Sigmoid colon (tissue), 4 donors: ENCODE data around the gene PLS3.

Source experiments
- CTCF ChIP-seq, 4 experiments: fragments of 450-650 bp in 3 of 4; fragments of 200-600 bp in 1 of 4; IDR thresholded peaks; one replicate each; pipeline ENCODE4 v1.5.1; 2016 to 2019; ENCODE audit warnings: antibody characterized with exemption in 4 of 4, mild to moderate bottlenecking in 3 of 4, moderate library complexity in 2 of 4
- POLR2A ChIP-seq, 2 donors: fragments of 450-650 bp; IDR thresholded peaks; one replicate each; pipeline ENCODE4 v1.6.1; 2016; ENCODE audit warnings: antibody characterized with exemption in 2 of 2, mild to moderate bottlenecking in 2 of 2, moderate library complexity in 2 of 2
- POLR2AphosphoS5 ChIP-seq, 4 donors: sonication (generic); formaldehyde crosslinking; IDR thresholded peaks; one replicate each; pipeline ENCODE4 v1.6.1; 2017; ENCODE audit warnings: antibody characterized with exemption in 4 of 4

GRCh38 chrX:115539841-115540240 lies 21.1 kb upstream of the PLS3 start:
- TF ChIP-seq CTCF (IDR thresholded peaks at IDR 0.05) (no peak), POLR2A (IDR thresholded peaks at IDR 0.05) (no peak), POLR2AphosphoS5 (IDR thresholded peaks at IDR 0.05) (no peak)
